22Rv1 (cell line): ENCODE data around the gene NPNT.

Experiments used
- ZFX ChIP-seq: fragments of 450-650 bp; IDR thresholded peaks from 2 replicates; pipeline ENCODE4 v1.6.1; 2017; ENCODE audit warnings: antibody characterized with exemption, borderline replicate concordance
- TF ChIP-seq, protein P1 (sequence below): fragments of 450-650 bp; IDR thresholded peaks from 2 replicates; pipeline ENCODE4 v1.5.1; 2017; ENCODE audit warnings: mild to moderate bottlenecking

DNA sequence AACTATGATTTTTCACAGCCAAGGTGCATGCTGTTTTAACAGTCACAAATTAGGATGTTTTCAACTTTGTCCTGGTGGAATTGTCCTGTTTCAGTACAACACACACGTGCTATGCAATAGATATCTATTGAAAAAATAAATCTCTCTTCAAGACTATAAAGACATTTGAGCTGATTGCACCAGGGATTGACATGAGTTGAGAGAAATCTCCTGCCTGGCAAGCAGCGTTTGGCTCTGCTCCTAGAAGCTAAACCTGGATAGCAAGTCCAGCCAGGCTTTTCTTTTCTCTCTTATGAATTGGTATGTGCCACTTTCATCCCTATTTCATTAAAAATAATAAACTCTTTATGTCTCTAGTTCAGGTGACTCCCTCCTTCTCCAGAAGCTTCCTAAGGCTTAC is 16.6 kb upstream of the NPNT start:
- TF ChIP-seq, protein P1, sequence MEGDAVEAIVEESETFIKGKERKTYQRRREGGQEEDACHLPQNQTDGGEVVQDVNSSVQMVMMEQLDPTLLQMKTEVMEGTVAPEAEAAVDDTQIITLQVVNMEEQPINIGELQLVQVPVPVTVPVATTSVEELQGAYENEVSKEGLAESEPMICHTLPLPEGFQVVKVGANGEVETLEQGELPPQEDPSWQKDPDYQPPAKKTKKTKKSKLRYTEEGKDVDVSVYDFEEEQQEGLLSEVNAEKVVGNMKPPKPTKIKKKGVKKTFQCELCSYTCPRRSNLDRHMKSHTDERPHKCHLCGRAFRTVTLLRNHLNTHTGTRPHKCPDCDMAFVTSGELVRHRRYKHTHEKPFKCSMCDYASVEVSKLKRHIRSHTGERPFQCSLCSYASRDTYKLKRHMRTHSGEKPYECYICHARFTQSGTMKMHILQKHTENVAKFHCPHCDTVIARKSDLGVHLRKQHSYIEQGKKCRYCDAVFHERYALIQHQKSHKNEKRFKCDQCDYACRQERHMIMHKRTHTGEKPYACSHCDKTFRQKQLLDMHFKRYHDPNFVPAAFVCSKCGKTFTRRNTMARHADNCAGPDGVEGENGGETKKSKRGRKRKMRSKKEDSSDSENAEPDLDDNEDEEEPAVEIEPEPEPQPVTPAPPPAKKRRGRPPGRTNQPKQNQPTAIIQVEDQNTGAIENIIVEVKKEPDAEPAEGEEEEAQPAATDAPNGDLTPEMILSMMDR, result no peak
- TF ChIP-seq ZFX, result no peak
